ENCODE data around the gene CIAO2A.
A peak's percentile ranks its signal among the peaks of the same experiment; 100 is the strongest.

CIAO2A gene

GRCh38 chr15:64093627-64094417 is at the start of gene CIAO2A:
Gene CIAO2A, minus strand, starts transcription at chr15:64093838. Its CDS starts 70 bp downstream, at chr15:64093768.
- peak; percentile 99 for DNase-seq
- TF ChIP-seq CTCF (IDR thresholded peaks at IDR 0.05; ENCODE audit: low read depth, low read length, missing control alignments): no peak
- Histone ChIP-seq H3K4me3 (ENCODE audit: low read depth, low read length) (peak within 1 kb of the TSS; percentile 94), H3K27ac (peak within 1 kb of the TSS; percentile 78), H3K36me3 (replicated peaks) (no peaks in the 10 kb centered on the region), H3K27me3 (replicated peaks) (no peaks in the 10 kb centered on the region)
- in situ Hi-C loops (cut with HindIII; ENCODE audit: low pct_ligation_motif_present, low sequenced_read_pairs): no loop called here

GRCh38 chr15:64143276-64143675 is 49.6 kb upstream of the CIAO2A start:
- no peak for TF ChIP-seq CTCF (IDR thresholded peaks at IDR 0.05; ENCODE audit: low read depth, low read length, missing control alignments)
- H3K36me3 ChIP-seq (replicated peaks): peaks cover 10% of the 10 kb centered on the region
- no peak for DNase-seq
- in situ Hi-C loops (cut with HindIII; ENCODE audit: low pct_ligation_motif_present, low sequenced_read_pairs): no loop called here
- H3K27ac ChIP-seq: no peak overlapping the region
- no peak overlapping the region for H3K4me3 ChIP-seq (ENCODE audit: low read depth, low read length)
- no peaks in the 10 kb centered on the region for H3K27me3 ChIP-seq (replicated peaks)

- Histone ChIP-seq H3K4me3 (ENCODE audit: low read depth, low read length) (no peak overlapping the region), H3K36me3 (replicated peaks) (peaks cover 22% of the 10 kb centered on the region), H3K27ac (no peak overlapping the region), H3K27me3 (replicated peaks) (no peaks in the 10 kb centered on the region)
- no peak for TF ChIP-seq CTCF (IDR thresholded peaks at IDR 0.05; ENCODE audit: low read depth, low read length, missing control alignments)
- in situ Hi-C loops (cut with HindIII; ENCODE audit: low pct_ligation_motif_present, low sequenced_read_pairs): no loop called here
- DNase-seq: no peak
Measured at GRCh38 chr15:64141798-64142512, 48.3 kb upstream of the CIAO2A start.

GRCh38 chr15:64138331-64138941 is 44.8 kb upstream of the CIAO2A start:
- H3K27me3 ChIP-seq (replicated peaks): no peaks in the 10 kb centered on the region
- DNase-seq: no peak
- H3K36me3 ChIP-seq (replicated peaks): peaks cover 54% of the 10 kb centered on the region
- no peak overlapping the region for H3K27ac ChIP-seq
- in situ Hi-C loops (cut with HindIII; ENCODE audit: low pct_ligation_motif_present, low sequenced_read_pairs): no loop called here
- no peak for TF ChIP-seq CTCF (IDR thresholded peaks at IDR 0.05; ENCODE audit: low read depth, low read length, missing control alignments)
- no peak overlapping the region for H3K4me3 ChIP-seq (ENCODE audit: low read depth, low read length)

GRCh38 chr15:64137226-64137833 is 43.7 kb upstream of the CIAO2A start:
- no peak for DNase-seq
- no peaks in the 10 kb centered on the region for H3K27me3 ChIP-seq (replicated peaks)
- peaks cover 64% of the 10 kb centered on the region for H3K36me3 ChIP-seq (replicated peaks)
- H3K27ac ChIP-seq: no peak overlapping the region
- H3K4me3 ChIP-seq (ENCODE audit: low read depth, low read length): no peak overlapping the region
- peak; percentile 8 for TF ChIP-seq CTCF (IDR thresholded peaks at IDR 0.05; ENCODE audit: low read depth, low read length, missing control alignments)
- in situ Hi-C loops (cut with HindIII; ENCODE audit: low pct_ligation_motif_present, low sequenced_read_pairs): no loop called here
